ENCODE data around the gene KRTAP10-4.
"Not testable (repeated sequence)": the region's sequence is repeated elsewhere in the genome, so short reads cannot be mapped to it uniquely, and the experiment has no call there.

Gene KRTAP10-4

DNA sequence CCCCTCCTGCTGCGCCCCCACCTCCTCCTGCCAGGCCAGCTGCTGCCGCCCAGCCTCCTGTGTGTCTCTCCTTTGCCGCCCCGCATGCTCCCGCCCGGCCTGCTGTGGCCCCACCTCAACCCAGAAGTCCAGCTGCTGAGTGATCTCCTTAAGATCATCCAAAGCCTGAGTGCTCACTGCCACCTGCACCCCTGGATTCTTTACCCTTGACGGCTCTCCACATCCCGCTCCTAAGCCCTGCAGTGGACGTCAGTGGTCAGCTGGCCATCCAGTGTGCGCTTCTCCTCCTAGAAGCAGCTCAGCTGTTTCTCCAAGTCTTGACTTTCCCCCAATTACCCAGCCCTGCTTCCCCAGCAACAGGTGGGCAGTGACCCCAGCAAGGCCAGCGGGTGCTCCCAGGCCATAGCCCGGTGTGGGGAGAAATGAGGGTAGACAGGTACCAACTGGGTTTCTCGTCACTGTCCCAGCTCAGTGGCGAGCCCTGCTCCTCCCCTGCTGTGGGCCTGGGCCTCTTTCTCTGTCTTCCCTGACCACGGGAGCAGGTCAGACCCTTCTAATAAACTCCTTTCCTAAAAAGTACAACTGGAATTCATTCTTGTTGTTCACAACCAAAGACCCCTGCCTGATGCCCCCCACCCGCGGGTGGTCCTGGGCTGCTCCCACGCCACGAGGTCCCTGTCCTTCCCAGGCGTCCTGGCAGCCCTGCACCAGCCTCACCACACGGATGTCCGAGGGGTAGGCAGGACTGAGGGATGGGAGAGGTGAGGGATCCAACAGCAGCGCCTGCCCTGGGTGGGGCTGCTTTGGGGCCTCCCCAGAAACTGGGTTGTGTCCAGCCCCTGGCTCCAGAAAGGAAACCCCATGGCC lies 28.3 kb downstream of the KRTAP10-4 start:
- no peak for DNase-seq

DNA sequence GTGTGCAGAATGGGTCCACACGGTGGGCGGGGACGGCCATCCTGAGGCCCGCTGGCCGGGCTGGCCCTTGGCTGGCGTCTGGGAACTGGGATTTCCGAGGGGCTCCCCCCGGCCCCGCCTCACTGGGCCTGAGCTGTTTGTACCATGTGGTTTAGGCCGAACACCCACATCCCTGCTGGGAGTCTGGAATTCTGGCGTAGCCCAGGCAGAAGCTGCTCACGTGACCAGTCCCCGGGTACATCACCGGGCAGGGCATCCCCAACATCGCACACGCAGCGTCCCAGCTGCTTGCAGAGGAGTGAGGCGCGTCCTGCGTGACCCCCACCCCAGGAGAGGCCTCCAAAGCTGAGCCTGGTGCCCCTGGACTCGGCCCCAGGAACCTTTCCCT lies 28.9 kb downstream of the KRTAP10-4 start:
- no peak for DNase-seq

DNA sequence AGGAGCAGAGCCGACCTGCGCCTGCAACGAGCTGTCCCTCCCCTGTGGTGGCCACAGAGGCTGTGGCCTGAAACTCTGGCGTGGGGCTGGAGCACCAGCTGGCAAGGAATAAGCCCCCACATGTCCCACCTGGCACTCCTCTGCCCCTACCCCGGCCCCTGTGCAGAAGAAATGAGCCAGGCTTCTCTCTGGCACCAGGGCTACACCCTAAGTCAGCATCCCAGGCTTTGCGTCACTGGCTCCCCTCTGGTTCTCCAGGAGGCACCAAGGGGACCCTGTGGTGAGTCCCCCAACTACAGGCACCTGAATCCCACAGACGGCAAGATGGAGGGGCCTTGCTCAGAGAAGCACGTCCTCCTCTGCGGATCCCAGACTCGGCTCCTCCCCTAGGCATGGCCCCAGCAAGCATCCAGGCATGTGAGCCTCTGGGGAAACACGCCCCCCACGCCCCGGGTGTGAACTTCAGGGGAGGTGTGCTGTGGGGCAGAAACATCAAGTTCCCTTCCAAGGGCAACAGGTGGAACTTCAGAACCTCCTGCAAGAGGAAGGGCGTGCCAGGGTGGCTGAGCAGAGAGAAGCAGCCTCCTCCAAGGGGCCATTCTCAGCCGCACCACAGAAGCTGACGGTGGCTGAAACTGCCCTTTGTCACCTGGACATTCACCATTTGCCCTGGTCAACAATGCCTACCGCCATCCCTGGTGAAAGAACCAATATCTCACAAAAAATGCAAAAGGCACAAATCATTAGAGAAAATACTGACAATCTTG lies 29.8 kb downstream of the KRTAP10-4 start:
- no peak for DNase-seq

DNA sequence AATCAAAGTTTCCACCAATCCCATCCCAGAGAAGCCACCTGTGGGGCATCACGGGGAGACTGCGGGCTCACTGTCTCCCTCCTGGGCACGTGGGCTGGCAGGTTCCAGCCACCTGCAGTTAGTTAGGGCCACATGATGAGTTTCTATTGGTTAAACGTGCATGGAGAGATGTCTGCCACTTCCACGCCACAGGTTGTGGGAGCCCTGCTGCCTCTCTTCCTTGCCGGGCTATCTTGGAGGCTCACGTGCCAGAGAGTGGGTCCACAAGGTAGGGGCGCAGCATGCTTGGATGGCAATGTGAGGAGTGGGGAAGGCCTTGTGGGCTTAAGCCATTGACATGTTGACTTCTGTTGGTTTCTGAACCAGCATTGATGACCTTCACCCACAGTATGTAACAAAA lies 30.4 kb downstream of the KRTAP10-4 start:
- DNase-seq = no peak

DNA sequence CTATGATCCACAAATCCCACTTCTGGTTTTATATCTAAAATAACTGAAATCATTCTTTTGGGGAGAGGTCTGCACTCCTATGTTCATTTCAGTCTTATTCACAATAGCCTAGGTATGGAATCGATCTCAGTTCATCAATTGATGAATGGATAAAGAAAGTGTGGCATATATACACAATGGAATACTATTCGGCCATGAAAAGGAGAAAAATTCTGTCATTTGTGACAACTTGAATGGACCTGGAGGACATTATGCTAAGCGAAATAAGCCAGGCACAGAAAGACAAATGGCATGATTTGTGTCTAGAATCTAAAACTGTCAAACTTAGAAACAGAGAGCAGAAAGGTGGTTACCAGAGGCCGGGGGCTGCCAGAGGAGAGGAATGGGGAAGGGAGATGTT lies 33.0 kb downstream of the KRTAP10-4 start:
- no peak for DNase-seq

DNA sequence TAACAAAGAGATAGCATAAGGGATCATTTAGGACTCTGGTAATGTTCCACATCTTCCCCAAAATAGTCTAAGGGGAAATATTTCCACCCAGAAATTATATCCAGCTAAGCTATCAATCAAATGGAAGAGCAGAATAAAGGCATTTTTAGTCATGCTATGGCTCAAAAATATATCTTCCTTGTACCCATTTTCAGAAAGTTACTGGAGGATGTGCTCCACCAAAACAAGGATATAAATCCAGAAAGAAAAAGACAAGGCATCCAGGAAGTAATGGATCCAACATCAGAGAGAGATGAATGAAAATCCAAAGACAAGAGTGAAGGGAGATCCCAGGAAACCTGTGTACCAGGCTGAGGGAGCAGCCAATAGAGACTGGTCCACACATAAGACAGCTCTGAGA lies 35.7 kb downstream of the KRTAP10-4 start:
- no peak for DNase-seq

DNA sequence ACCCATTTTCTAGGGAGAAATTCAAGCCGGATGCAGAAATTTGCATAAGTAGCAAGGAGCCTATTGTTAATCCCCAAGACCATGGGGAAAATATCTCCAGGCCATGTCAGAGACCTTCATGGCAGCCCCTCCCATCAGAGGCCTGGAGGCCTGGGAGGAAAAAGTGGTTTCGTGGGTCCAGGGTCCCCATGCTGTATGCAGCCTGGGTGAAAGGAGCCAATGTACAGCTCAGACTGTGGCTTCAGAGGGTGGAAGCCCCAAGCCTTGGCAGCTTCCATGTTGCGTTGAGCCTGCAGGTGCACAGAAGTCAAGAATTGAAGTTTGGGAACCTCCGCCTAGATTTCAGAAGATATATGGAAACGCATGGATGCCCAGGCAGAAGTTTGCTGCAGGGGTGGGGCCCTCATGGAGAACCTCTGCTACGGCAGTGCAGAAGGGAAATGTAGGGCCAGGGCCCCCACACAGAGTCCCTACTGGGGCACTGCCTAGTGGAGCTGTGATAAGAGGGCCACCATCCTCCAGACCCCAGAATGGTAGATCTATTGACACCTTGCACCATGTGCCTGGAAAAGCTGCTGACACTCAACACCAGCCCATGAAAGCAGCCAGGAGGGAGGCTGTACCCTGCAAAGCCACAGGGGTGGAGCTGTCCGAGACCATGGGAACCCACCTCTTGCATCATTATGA lies 36.8 kb downstream of the KRTAP10-4 start:
- DNase-seq = not testable (repeated sequence)

DNA sequence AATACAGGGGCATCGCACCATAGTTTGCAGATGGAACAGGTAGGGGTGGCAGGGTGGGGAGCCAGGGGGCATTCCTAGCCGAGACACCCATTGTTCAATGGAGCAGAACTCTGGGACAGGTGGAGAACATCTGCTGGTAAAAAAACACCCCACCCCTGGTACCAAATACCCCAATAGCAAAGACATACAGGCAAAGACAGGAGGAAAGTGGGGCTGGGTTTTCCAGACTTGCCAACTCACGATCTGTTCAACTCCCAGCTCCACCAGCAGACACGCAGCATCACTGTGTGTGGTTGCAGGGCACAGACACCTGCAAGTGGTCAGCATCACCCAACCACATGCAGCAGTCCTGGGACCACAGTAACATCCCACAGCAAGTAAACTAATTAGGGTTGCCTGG lies 38.0 kb downstream of the KRTAP10-4 start:
- DNase-seq = no peak

DNA sequence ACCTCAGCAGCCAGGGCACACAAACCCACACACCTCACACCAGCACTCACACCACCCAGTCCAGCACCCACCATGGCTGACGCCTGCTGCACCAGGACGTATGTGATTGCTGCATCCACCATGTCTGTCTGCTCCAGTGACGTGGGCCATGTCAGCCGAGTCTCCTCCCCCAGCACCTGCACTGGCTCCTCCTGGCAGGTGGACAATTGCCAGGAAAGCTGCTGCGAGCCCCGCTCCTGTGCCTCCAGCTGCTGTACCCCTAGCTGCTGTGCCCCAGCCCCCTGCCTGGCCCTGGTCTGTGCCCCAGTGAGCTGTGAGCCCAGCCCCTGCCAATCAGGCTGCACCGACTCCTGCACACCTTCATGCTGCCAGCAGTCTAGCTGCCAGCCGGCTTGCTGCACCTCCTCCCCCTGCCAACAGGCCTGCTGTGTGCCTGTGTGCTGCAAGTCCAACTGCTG lies 38.5 kb downstream of the KRTAP10-4 start, which contains the start of gene KRTAP10-8:
Gene KRTAP10-8 (plus strand): TSS at position 51 of the 458 bp plus-strand sequence. CDS start 22 bp downstream, at position 73.
- DNase-seq = no peak

DNA sequence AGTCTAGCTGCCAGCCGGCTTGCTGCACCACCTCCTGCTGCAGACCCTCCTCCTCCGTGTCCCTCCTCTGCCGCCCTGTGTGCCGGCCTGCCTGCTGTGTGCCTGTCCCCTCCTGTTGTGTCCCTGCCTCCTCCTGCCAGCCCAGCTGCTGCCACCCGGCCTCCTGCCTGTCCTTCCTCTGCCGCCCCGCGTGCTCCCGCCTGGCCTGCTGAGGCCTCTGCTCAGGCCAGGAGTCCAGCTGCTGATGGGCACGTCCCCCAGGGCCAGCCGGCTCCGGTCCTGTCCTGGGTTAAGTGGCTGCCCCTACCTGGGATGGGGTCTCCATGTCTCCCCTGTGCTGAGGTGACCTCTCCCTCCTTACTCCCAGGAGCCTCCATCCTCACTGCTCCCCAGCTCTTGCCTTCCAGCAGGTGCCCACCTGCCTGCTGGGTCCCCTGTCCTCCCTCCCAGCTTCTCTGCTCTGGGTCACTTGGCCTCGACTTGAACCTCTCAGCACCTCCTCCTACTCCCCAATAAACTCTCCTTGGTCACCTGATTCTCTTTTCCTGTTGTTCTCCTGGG lies 39.2 kb downstream of the KRTAP10-4 start:
- no peak for DNase-seq

DNA sequence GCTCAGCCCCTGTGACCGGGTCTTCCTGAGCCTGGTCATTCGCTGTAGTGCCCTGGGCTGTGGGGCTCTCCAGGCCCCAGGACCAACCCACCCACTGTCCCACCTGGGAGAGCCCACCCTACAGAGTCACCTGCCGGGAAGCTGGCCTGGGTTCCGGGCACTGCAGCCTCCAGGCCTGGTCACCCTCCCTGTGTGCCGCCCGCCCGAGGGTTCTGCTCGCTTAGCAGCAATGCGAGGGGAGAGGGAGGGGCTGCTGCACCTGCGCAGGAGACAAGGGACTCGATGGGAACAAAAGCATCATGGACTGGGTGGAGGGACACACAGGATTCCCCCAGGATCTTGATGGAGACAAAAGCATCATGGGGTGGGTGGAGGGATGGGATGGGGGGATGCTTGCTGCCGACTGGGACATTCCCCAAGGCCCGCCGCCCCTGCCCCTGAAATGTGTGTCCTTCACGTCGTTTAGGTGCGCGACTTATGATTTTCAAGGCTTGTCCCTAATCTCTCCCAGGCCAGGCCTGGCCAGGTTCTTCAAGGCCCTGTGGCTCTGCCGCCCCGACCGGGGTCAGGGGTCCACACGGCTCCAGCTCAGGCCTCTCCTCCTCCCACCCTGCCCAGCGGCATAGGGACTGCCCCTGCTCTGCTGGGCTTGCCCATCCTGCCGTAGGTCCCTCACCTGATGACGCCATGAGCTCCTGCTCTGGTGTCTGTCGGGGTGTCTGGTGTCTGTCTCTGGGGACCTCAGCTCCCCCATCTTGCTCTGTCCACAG lies 40.0 kb downstream of the KRTAP10-4 start:
- no peak for DNase-seq

DNA sequence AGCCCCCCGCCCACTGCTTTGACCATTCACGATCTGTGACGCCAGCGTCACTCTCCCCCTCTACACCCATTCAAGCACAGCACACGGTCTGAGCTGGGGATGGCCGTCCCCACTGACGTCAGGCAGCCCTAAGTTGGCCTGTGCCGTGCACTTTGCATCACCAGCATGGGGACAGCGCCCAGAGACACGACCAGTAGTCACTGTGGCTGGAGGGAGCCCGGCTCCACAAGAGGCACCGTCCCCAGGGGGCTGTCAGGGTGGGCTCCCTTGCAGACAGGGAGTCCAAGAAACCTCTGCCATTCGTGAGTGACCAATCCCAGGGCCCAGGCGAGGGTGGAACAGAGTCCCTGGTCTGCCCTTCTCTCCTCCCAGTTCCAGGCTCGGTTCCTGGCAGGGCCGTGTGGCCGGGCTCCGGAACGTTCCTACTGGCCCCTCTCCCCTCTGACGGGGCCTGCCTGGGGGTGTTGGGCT lies 40.7 kb downstream of the KRTAP10-4 start:
- no peak for DNase-seq

DNA sequence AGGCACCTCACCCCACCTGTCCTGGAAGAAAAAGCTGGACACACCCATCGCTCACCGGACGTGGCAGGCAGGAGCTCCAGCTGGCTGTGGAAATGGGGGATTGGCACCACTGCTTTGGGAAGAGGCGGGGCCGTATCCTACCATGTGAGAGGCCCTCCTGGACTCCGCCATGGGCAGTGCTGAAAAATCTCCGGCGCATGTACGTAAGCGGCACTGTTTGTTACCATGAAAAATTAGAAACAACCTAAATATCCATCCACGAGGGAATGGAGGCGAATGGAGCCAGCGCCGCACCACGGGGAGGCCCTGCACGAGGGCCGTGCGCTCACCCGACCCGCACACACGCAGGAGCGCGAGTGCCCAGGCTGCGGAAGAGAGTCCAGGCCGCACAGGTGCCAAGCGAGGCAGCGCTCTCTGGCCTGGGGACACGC lies 41.4 kb downstream of the KRTAP10-4 start:
- no peak for DNase-seq

DNA sequence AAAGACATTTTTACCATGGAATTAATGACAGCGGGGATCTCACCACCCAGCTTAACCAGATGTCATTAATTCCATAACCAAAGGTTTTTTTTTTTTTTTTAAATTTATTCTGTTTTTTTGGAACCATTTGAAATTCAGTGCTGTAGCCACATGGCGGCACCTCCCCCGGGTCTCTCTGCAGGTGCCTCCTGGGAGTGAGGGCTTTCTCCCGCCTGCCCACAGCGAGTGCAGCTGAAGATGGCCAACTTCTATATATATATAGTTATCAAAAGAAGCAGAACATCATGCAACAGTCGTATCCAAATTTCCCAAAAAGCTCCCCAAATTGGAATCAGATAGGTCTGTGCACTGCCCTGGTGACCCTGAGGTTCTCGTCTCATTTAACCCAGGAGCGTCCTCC lies 41.9 kb downstream of the KRTAP10-4 start:
- no peak for DNase-seq

DNA sequence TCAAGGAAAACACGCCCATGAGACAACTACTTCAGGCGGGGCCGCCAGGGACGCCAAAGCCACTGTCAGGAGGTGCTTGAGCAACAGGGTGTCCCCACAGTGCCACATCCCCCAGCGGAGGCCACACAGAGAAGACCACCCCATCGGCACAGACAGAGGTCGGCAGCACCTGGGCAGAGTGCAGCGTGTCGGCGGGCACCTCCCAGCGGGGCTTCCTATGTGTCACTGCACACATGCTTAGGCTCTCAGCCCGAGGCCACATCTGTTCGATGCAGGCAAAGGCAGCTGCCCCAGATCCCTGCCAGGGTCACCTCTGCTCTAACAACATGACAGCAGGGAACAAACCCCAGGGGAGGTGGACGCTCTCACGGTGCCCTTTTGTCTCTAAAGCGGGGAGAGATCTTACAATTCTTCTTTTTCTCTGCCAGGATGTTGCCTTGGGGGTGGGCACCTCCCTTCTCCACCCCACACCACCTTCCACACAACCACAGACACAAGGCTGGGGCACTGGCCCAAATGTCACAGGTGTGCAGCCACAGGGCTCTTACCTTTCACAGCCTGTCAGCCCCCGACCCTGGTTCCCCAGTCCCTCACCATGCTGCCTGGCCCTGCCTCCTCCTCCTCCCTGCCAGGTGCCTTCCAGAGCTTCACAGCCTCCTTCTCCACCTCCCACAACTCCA lies 42.5 kb downstream of the KRTAP10-4 start:
- no peak for DNase-seq

DNA sequence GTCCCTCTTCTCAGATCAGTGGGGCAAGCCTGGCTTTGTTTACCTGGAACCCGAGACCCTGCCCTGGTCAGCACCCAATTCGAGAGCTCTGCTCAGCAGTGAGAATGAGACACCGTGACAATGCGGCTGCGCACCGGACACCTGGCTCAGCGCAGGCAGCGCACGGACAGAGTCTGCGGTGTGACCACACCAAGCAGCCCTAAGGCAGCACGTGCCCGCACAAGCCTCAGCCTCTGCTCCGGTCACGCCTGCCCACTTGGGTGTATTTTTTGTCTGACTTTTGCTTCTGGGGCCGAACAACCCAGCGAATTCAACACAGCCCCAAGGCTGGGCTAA lies 43.0 kb downstream of the KRTAP10-4 start:
- no peak for DNase-seq

DNA sequence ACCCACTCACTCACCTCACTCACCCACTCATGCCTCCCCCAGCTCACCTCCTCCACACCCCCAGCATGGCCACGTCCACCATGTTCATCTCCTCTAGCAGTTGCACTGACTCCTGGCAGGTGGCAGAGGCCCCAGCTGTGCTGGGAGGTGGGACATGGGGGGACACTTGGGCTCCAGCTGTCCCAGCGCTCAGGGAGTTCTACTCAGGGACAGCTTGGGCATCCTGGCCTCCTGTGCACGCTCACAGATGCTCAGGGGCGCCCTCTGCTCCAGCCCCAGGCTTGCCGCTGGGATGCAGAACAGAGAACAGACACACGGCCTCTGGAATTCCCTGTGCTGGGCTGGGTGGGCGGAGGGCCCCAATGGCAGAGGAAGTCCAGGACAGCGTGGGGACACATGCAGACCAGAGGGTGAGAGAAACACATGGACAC lies 43.6 kb downstream of the KRTAP10-4 start:
- no peak for DNase-seq

DNA sequence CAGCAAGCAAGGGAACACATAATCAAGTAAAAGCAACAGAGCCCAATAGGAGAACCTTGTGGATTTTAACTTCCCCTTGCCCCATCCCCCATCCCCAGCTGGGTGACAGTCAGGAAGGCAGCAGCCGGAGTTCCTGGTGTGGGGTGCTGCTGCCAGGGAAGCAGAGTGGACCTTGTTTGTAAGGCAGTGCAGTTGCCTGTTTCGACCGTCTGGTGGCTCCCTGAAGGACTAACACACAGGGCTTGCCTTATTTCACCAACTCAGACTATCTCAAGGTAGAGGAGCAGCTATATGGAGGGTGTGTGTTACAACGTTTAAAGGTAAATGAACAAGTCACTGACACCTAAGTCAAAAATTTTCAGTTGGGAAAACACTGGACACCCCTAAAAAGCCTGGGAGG lies 45.0 kb downstream of the KRTAP10-4 start:
- no peak for DNase-seq

DNA sequence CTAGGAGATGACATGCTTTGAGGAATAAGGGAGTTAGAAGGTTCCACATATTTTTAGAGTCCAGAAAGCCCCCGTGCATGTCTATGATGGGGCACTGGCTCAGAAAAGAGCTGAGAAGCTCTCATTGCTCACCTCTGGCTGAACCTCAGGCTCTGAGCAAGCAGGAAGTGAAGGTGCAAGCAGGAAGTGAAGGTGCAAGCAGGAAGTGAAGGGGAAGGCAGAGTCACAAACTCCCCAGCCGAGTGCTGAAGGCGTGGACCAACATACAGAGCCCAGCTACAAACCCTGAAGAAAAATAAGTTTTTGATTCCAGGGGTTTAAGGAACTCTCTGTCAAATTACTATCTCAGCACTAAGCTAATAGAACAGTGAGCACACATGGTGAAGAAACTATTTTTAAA lies 45.4 kb downstream of the KRTAP10-4 start:
- peak; percentile 23 for DNase-seq

DNA sequence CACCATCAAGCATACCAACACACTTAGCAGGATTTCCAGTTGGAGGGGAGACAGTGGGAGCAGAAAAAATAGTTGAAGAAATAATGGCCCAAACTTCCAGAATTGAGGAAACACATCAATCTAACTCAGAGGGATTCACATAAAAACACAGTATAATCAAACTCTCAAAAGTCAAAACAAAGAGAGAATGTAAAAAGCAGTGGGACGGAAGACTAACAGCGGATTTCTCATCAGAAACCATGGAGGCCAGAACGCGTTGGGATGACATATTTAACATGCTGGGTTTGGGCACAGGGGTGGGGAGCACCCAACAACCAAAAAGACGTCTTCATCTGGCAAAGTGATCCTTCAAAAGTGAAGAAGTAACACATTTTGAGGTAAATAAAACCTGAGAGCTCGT lies 46.4 kb downstream of the KRTAP10-4 start:
- DNase-seq = no peak

DNA sequence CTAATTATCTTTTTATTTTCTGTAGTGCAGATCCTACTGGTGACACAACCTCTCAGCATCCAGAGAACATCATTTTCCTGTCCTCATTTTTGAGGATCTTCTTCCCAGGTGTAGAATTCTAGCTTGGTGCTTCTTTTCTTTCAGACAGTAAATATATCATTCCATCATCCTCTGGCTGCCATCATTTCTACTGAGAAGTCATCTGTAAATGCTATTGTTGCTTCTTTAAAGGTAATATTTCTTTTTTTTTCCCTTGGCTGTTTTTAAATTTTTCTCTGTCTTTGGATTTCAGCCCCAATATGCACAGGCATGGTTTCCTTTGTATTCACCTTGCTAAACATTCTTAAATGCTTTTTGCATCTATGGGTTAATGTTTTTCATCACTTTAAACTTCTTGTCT lies 50.0 kb downstream of the KRTAP10-4 start:
- no peak for DNase-seq

All from effector CD8-positive, alpha-beta T cell (primary cell).